Skeletal muscle satellite cell (primary cell): ENCODE data around the gene C1orf105.

ENCODE experiments used
- H3K27me3 ChIP-seq: 2 replicates; pipeline ENCODE4 v1.7.0; 2013; ENCODE audit warnings: low read length; ENCODE audit not compliant: control insufficient read depth, insufficient read depth
- H3K36me3 ChIP-seq: 2 replicates; pipeline ENCODE4 v1.7.0; 2013; ENCODE audit warnings: mild to moderate bottlenecking, control low read depth, low read length; ENCODE audit not compliant: insufficient read depth
- H3K4me1 ChIP-seq: 2 replicates; pipeline ENCODE4 v1.7.0; 2013; ENCODE audit warnings: low read length; ENCODE audit not compliant: control insufficient read depth, insufficient read depth
- H3K4me2 ChIP-seq: 2 replicates; pipeline ENCODE4 v1.7.0; 2013; ENCODE audit warnings: mild to moderate bottlenecking, low read length
- H3K4me3 ChIP-seq: 2 replicates; pipeline ENCODE4 v1.7.0; 2013; ENCODE audit warnings: low read length
- H3K9ac ChIP-seq: 2 replicates; pipeline ENCODE4 v1.7.0; 2013; ENCODE audit warnings: mild to moderate bottlenecking, low read depth, low read length, moderate library complexity
- H3K9me3 ChIP-seq: replicated peaks from 2 replicates; pipeline ENCODE4 v1.7.0; 2013; ENCODE audit warnings: mild to moderate bottlenecking, control low read depth, low read length

The C1orf105 gene

DNA sequence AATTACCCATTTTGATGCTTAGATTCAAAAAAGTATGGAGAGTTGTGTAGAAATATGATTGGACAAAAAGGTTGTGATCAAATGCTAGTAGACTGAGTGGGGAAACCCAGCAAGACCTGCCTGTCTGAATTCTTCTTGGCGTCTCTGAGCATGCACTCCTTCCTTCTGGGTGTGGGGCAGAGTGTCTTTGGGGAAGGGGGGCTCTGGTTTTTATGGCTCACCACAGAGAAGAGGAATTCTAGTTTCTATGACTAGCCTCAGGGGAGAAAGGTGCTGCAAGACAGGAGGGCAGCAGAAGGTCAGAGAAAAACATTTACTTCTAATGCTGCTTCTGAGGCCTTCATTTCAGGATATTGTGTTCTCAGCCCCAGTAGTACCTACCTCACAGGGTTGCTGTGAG, 57.3 kb downstream of the C1orf105 start:
- no peak overlapping the region for H3K9ac ChIP-seq
- no peak overlapping the region for H3K4me2 ChIP-seq
- no peak overlapping the region for H3K4me3 ChIP-seq
- H3K4me1 ChIP-seq: no peaks in the 10 kb centered on the region
- H3K36me3 ChIP-seq: no peaks in the 10 kb centered on the region
- H3K27me3 ChIP-seq: peaks cover 12% of the 10 kb centered on the region
- H3K9me3 ChIP-seq: no peaks in the 10 kb centered on the region

DNA sequence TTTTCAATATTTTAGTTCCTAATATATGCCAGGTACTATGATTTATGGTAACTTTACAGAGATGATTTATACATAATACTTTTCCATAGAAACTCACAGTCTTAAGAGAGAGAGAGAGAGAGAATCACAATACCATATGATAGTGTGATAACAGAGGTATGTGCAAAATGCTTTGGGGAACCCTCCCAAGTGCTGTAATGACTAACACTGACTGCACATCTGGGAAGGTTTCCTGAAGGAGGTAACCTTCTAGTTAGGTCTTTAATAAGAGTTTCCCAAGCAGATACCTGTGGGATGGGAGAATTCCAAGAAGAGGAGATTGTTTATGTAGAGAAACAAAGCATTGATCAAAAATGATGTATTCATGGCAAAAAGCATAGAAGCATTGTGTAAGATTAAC, 58.0 kb downstream of the C1orf105 start:
- no peak overlapping the region for H3K9ac ChIP-seq
- H3K27me3 ChIP-seq: peaks cover 10% of the 10 kb centered on the region
- no peak overlapping the region for H3K4me3 ChIP-seq
- H3K9me3 ChIP-seq: no peaks in the 10 kb centered on the region
- H3K4me1 ChIP-seq: no peaks in the 10 kb centered on the region
- H3K4me2 ChIP-seq: no peak overlapping the region
- no peaks in the 10 kb centered on the region for H3K36me3 ChIP-seq

DNA sequence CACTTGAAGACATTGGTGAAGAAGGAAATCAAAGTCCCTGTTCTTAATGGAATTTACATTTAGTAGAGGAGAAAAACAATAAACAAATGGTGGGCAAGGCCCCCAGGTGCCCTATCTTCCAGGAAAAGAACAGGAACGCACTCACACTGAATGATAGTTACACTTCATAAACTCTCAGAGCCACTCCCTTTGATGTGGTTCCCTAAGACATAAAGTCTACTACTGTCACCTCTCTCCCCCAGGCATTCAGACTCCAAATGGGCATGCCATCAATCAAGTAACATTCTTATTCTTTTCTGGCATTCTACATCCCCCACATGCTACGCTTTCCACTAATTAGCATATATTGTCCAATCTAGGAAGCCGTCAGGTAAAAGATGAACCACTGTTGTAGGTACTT, 59.9 kb downstream of the C1orf105 start:
- Histone ChIP-seq H3K4me1 (no peaks in the 10 kb centered on the region), H3K4me2 (no peak overlapping the region), H3K27me3 (peaks cover 22% of the 10 kb centered on the region), H3K9ac (no peak overlapping the region), H3K9me3 (no peaks in the 10 kb centered on the region), H3K36me3 (no peaks in the 10 kb centered on the region), H3K4me3 (no peak overlapping the region)

DNA sequence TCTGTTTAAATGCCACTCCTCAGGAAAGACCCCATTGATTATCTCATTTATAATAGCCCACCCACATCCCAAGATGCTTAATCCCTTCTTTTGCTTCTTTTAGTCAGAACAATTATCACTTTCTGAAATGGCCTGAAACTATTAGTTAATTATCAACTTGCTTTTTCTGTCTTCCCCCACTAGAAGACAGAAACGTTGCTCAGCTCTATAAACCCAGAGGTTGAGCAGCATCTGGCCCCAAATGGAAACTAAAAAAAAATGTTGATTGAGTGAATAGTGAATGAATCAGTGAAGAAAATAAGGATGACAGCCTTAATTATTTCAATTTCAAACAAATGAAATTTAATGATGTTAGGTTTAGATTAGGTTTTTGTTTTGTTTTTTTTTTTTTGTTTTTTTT, 61.6 kb downstream of the C1orf105 start:
- H3K36me3 ChIP-seq: no peaks in the 10 kb centered on the region
- no peak overlapping the region for H3K9ac ChIP-seq
- peaks cover 37% of the 10 kb centered on the region for H3K27me3 ChIP-seq
- no peak overlapping the region for H3K4me3 ChIP-seq
- H3K4me1 ChIP-seq: no peaks in the 10 kb centered on the region
- H3K4me2 ChIP-seq: no peak overlapping the region
- H3K9me3 ChIP-seq: no peaks in the 10 kb centered on the region

DNA sequence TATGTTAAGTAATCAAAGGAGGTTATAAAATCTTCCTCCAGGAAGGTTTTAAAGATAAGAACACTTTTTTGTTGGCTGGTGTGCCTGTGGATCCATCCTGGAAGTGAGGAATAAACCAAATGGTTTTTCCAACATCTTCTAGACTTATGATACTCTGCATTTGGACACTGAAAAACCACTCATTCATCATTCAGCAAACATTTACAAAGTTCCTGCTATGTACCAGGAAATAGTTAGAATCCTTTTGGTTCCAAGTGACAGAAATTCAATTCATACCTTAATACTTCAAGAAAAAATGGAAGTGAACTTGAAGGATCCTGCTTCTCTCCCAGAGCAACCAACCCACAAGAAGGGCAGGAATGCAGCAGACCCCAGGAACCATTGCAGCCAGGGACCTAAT, 63.0 kb downstream of the C1orf105 start:
- peaks cover 51% of the 10 kb centered on the region for H3K27me3 ChIP-seq
- H3K9me3 ChIP-seq: no peaks in the 10 kb centered on the region

DNA sequence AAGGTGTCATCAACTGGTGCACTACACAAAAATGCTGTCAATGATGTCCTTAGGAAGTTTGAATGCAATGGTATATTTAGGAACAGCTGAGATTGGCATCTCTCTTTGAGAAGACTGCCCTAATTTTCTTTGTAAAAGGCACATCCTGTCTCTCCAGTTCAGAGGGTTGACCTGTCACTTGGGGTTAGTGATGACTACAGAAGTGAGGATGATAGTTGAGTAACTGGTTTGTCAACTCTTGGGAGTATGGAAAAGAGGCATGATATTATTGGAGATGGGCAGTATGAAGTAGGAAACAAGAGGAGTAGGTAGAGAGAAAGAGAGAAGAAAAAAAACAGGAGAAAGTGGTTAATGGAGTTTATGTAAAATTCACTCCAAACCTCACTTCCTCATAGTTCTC, 63.8 kb downstream of the C1orf105 start:
- Histone ChIP-seq H3K27me3 (peaks cover 53% of the 10 kb centered on the region), H3K36me3 (no peaks in the 10 kb centered on the region), H3K4me2 (no peak overlapping the region), H3K4me3 (no peak overlapping the region), H3K9ac (no peak overlapping the region), H3K4me1 (no peaks in the 10 kb centered on the region), H3K9me3 (no peaks in the 10 kb centered on the region)

More for the DNA sequence above, 63.0 kb downstream of the C1orf105 start:
- Histone ChIP-seq H3K4me1 (no peaks in the 10 kb centered on the region), H3K4me2 (no peak overlapping the region), H3K36me3 (no peaks in the 10 kb centered on the region), H3K9ac (no peak overlapping the region), H3K4me3 (no peak overlapping the region)

DNA sequence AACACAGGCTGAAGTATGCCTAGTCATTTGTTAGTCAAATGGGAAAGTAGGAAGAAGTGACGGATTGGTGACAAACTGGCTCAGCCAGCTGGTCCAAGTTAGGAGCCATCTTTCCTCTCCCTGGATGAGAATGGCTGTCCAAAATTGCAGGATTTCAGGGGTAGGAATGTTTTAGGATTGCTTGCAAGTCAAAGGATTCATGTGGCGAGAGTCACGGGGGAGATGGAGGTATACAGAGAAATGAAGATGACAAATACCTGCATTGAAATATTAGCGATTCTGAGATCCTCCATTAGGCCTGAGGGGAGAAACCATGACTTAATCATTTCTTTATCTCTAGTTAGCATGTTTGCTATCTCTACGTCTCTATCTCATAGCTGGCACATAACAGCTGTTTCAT, 65.1 kb downstream of the C1orf105 start:
- Histone ChIP-seq H3K4me1 (no peaks in the 10 kb centered on the region), H3K4me3 (no peak overlapping the region), H3K4me2 (no peak overlapping the region), H3K9me3 (no peaks in the 10 kb centered on the region), H3K36me3 (no peaks in the 10 kb centered on the region), H3K27me3 (peaks cover 53% of the 10 kb centered on the region), H3K9ac (no peak overlapping the region)

DNA sequence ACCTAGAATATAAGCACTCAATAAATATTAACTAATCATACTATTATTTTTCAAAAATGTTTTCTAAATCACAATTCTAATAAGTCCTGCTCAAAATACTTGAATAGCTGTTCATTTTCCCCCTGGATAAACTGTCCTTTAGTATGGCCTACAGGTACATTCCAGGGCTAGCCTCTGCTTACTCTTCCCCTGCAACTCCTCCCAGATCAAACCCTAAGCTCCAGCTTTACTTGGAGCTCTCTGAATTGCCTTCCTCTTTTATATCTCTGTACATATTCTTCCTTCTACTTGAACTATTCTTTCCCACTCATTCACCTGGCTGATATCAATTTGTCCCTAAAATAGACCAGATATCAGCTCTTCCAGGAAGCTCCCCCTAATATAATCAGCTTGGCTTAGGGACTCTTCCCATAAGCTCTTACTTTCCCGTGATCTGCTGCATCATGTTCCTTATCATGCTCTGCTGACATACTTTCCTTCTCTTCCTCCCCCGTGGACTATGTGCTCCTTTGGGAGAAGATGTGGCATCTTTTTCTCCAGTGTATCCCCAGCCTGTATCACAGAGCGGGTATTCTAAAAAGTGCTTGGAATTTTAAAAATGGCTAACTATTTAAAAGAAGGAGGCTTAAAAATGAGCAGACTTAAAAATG, 66.4 kb downstream of the C1orf105 start:
- H3K9ac ChIP-seq: no peak overlapping the region
- peaks cover 63% of the 10 kb centered on the region for H3K27me3 ChIP-seq
- H3K4me3 ChIP-seq: no peak overlapping the region
- H3K9me3 ChIP-seq: no peaks in the 10 kb centered on the region
- no peaks in the 10 kb centered on the region for H3K36me3 ChIP-seq
- no peaks in the 10 kb centered on the region for H3K4me1 ChIP-seq
- no peak overlapping the region for H3K4me2 ChIP-seq

DNA sequence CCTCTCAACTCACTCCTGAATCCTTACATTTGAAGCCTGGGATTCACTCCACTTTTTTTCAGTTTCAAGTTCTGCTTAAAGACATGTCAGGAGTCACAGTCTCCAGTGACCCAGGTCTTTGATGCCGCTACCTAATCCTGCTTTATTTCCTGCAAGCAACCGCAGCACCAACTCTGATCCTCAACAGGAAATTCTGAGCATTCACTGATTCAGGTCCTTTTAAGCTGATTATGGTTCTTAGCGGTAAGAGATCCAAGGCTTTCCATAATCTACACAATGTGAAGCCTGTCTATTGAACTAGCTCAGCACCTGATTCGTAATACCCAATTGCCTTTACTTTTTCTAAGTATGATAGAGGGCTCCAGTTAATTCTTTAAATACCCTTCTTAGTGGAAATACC, 67.1 kb downstream of the C1orf105 start:
- H3K36me3 ChIP-seq: no peaks in the 10 kb centered on the region
- H3K4me1 ChIP-seq: no peaks in the 10 kb centered on the region
- H3K4me3 ChIP-seq: no peak overlapping the region
- H3K9me3 ChIP-seq: no peaks in the 10 kb centered on the region
- H3K4me2 ChIP-seq: no peak overlapping the region
- H3K27me3 ChIP-seq: peaks cover 63% of the 10 kb centered on the region
- H3K9ac ChIP-seq: no peak overlapping the region

DNA sequence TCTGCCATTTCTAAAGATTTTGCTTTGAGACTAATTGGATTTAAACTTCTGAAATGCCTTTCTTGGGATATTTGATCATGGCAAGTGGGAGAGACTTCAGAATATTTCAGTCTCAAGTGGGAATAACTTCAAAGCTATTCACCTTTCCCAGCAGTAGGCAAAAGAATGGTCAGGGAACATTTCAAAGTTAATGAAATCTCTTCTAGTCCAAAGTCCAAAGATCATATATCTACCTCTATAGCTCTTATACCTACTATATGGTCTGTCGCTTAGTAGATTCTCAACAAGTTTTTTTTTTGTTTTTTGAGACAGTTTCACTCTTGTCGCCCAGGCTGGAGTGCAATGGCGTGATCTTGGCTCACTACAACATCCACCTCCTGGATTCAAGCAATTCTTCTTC, 67.9 kb downstream of the C1orf105 start:
- no peak overlapping the region for H3K4me3 ChIP-seq
- no peaks in the 10 kb centered on the region for H3K9me3 ChIP-seq
- no peak overlapping the region for H3K4me2 ChIP-seq
- no peak overlapping the region for H3K9ac ChIP-seq
- peaks cover 61% of the 10 kb centered on the region for H3K27me3 ChIP-seq
- no peaks in the 10 kb centered on the region for H3K4me1 ChIP-seq
- no peaks in the 10 kb centered on the region for H3K36me3 ChIP-seq

DNA sequence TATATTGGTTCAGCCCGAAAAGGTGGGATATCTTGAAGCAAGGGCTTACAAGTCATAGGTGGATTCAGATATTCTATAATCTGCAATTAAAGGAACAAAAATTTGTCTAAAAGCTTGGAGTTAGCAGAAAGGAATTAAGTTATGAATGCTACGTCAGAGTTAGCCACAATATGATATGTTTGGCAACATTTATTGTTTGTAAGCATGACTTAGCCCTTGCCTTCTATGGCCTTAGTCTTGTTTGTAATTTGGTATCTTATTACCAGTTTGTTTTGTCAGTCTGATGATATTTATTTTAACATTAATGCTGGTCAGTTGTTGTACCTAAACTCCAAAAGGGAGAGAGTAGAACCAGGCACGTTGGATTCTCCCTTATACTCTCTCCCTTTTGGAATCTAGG, 69.4 kb downstream of the C1orf105 start:
- Histone ChIP-seq H3K9ac (no peak overlapping the region), H3K4me1 (no peaks in the 10 kb centered on the region), H3K27me3 (peaks cover 49% of the 10 kb centered on the region), H3K9me3 (no peaks in the 10 kb centered on the region), H3K4me3 (no peak overlapping the region), H3K4me2 (no peak overlapping the region), H3K36me3 (no peaks in the 10 kb centered on the region)

DNA sequence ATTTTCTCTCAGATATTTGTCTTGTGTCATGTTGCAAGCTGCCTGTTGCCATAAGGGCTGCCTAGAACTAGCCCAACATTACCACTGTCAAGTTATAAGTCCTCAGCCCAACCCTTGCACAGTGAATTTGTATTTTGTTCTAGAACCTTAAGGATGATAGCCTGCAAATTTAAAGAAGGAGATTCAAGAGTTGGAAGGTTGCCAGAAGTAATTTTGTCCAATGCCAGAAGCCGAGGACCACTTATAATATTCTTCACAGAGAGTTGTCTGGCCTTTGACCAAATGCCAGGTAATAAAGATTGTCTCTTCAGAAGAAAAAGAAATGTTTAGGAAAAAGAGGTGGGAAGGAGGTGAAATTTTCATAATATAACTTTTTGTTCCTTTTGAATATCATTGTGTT, 71.9 kb downstream of the C1orf105 start:
- Histone ChIP-seq H3K4me2 (no peak overlapping the region), H3K4me3 (no peak overlapping the region), H3K36me3 (no peaks in the 10 kb centered on the region), H3K4me1 (no peaks in the 10 kb centered on the region), H3K9me3 (no peaks in the 10 kb centered on the region), H3K9ac (no peak overlapping the region), H3K27me3 (peaks cover 29% of the 10 kb centered on the region)
